ENCODE results near the gene NRXN3. TPM values are rescaled to one million over a fixed set of nuclear protein-coding genes. Genes with fewer than 3 reads are reported as not detected.
A peak's percentile ranks its signal among the peaks of the same experiment; 100 is the strongest.

The NRXN3 gene
- total RNA-seq, 1 experiment from 2014 or later: 0.02 TPM

- Histone ChIP-seq H3K36me3 (no peaks in the 10 kb centered on the region), H3K4me1 (no peaks in the 10 kb centered on the region), H3K9me3 (replicated peaks) (no peaks in the 10 kb centered on the region), H3K4me3 (no peak overlapping the region), H3K27ac (no peak overlapping the region), H3K27me3 (no peaks in the 10 kb centered on the region)
- no peak for DNase-seq
Observed at GRCh38 chr14:79837699-79838098, 1667.5 kb downstream of the NRXN3 start.

- Histone ChIP-seq H3K27me3 (no peaks in the 10 kb centered on the region), H3K4me1 (no peaks in the 10 kb centered on the region), H3K4me3 (no peak overlapping the region), H3K36me3 (no peaks in the 10 kb centered on the region), H3K27ac (no peak overlapping the region), H3K9me3 (replicated peaks) (no peaks in the 10 kb centered on the region)
- DNase-seq: no peak
Observed at GRCh38 chr14:79840103-79840502, 1669.9 kb downstream of the NRXN3 start.

GRCh38 chr14:79840831-79841230 is 1670.7 kb downstream of the NRXN3 start:
- Histone ChIP-seq H3K9me3 (replicated peaks) (no peaks in the 10 kb centered on the region), H3K27me3 (no peaks in the 10 kb centered on the region), H3K4me3 (no peak overlapping the region), H3K4me1 (no peaks in the 10 kb centered on the region), H3K27ac (no peak overlapping the region), H3K36me3 (no peaks in the 10 kb centered on the region)
- no peak for DNase-seq

- Histone ChIP-seq H3K36me3 (no peaks in the 10 kb centered on the region), H3K4me3 (no peak overlapping the region), H3K27me3 (no peaks in the 10 kb centered on the region), H3K4me1 (no peaks in the 10 kb centered on the region), H3K9me3 (replicated peaks) (no peaks in the 10 kb centered on the region), H3K27ac (no peak overlapping the region)
- DNase-seq: no peak
Observed at GRCh38 chr14:79841433-79841832, 1671.3 kb downstream of the NRXN3 start.

- H3K27me3 ChIP-seq: no peaks in the 10 kb centered on the region
- H3K9me3 ChIP-seq (replicated peaks): no peaks in the 10 kb centered on the region
- H3K4me1 ChIP-seq: no peaks in the 10 kb centered on the region
- DNase-seq: peak in 1 of 2 experiments; percentile 1
- no peak overlapping the region for H3K27ac ChIP-seq
- no peak overlapping the region for H3K4me3 ChIP-seq
- no peaks in the 10 kb centered on the region for H3K36me3 ChIP-seq
Observed at GRCh38 chr14:79842270-79842669, 1672.1 kb downstream of the NRXN3 start.

GRCh38 chr14:79852950-79853744 is 1683.0 kb downstream of the NRXN3 start:
- Histone ChIP-seq H3K4me3 (no peak overlapping the region), H3K9me3 (replicated peaks) (no peaks in the 10 kb centered on the region), H3K27ac (no peak overlapping the region), H3K27me3 (no peaks in the 10 kb centered on the region; the same call in 1 of the 2 replicates), H3K36me3 (no peaks in the 10 kb centered on the region), H3K4me1 (no peaks in the 10 kb centered on the region)
- DNase-seq: no peak

GRCh38 chr14:79855789-79856188 is 1685.6 kb downstream of the NRXN3 start:
- no peak overlapping the region for H3K27ac ChIP-seq
- H3K27me3 ChIP-seq: no peaks in the 10 kb centered on the region
- no peaks in the 10 kb centered on the region for H3K36me3 ChIP-seq
- no peaks in the 10 kb centered on the region for H3K9me3 ChIP-seq (replicated peaks)
- no peak overlapping the region for H3K4me3 ChIP-seq
- H3K4me1 ChIP-seq: no peaks in the 10 kb centered on the region
- no peak for DNase-seq

- H3K4me1 ChIP-seq: no peaks in the 10 kb centered on the region
- no peaks in the 10 kb centered on the region for H3K9me3 ChIP-seq (replicated peaks)
- H3K27me3 ChIP-seq: no peaks in the 10 kb centered on the region
- no peaks in the 10 kb centered on the region for H3K36me3 ChIP-seq
- no peak overlapping the region for H3K4me3 ChIP-seq
- no peak for DNase-seq
- no peak overlapping the region for H3K27ac ChIP-seq
Observed at GRCh38 chr14:79856381-79856780, 1686.2 kb downstream of the NRXN3 start.

- Histone ChIP-seq H3K4me3 (no peak overlapping the region), H3K4me1 (no peaks in the 10 kb centered on the region), H3K36me3 (no peaks in the 10 kb centered on the region), H3K9me3 (replicated peaks) (no peaks in the 10 kb centered on the region), H3K27me3 (no peaks in the 10 kb centered on the region), H3K27ac (no peak overlapping the region)
- peak in 1 of 2 experiments; percentile 11 for DNase-seq
Observed at GRCh38 chr14:79861111-79861510, 1690.9 kb downstream of the NRXN3 start.

- Histone ChIP-seq H3K27ac (no peak overlapping the region), H3K9me3 (replicated peaks) (no peaks in the 10 kb centered on the region), H3K4me1 (no peaks in the 10 kb centered on the region), H3K36me3 (no peaks in the 10 kb centered on the region), H3K27me3 (no peaks in the 10 kb centered on the region), H3K4me3 (no peak overlapping the region)
- no peak for DNase-seq
Observed at GRCh38 chr14:79862045-79862444, 1691.9 kb downstream of the NRXN3 start.

GRCh38 chr14:79871136-79871535 is 1701.0 kb downstream of the NRXN3 start:
- Histone ChIP-seq H3K27me3 (no peaks in the 10 kb centered on the region), H3K9me3 (replicated peaks) (no peaks in the 10 kb centered on the region), H3K4me3 (no peak overlapping the region), H3K27ac (no peak overlapping the region), H3K4me1 (no peaks in the 10 kb centered on the region), H3K36me3 (no peaks in the 10 kb centered on the region)
- DNase-seq: no peak

- DNase-seq: no peak
- no peaks in the 10 kb centered on the region for H3K9me3 ChIP-seq (replicated peaks)
- H3K27ac ChIP-seq: no peak overlapping the region
- no peaks in the 10 kb centered on the region for H3K4me1 ChIP-seq
- no peaks in the 10 kb centered on the region for H3K36me3 ChIP-seq
- H3K27me3 ChIP-seq: no peaks in the 10 kb centered on the region
- H3K4me3 ChIP-seq: no peak overlapping the region
Observed at GRCh38 chr14:79878229-79878628, 1708.1 kb downstream of the NRXN3 start.

- Histone ChIP-seq H3K36me3 (no peaks in the 10 kb centered on the region), H3K27me3 (no peaks in the 10 kb centered on the region), H3K4me1 (no peaks in the 10 kb centered on the region), H3K9me3 (replicated peaks) (no peaks in the 10 kb centered on the region), H3K27ac (no peak overlapping the region), H3K4me3 (no peak overlapping the region)
- DNase-seq: no peak
Observed at GRCh38 chr14:79878785-79879184, 1708.6 kb downstream of the NRXN3 start.

- no peaks in the 10 kb centered on the region for H3K9me3 ChIP-seq (replicated peaks)
- H3K27me3 ChIP-seq: no peaks in the 10 kb centered on the region
- H3K4me1 ChIP-seq: no peaks in the 10 kb centered on the region
- no peak for DNase-seq
- no peak overlapping the region for H3K27ac ChIP-seq
- no peaks in the 10 kb centered on the region for H3K36me3 ChIP-seq
- no peak overlapping the region for H3K4me3 ChIP-seq
Observed at GRCh38 chr14:79881299-79881698, 1711.1 kb downstream of the NRXN3 start.

- no peaks in the 10 kb centered on the region for H3K9me3 ChIP-seq (replicated peaks)
- H3K27me3 ChIP-seq: no peaks in the 10 kb centered on the region
- DNase-seq: no peak
- H3K4me3 ChIP-seq: no peak overlapping the region
- no peaks in the 10 kb centered on the region for H3K36me3 ChIP-seq
- no peaks in the 10 kb centered on the region for H3K4me1 ChIP-seq
- no peak overlapping the region for H3K27ac ChIP-seq
Observed at GRCh38 chr14:79890527-79890926, 1720.4 kb downstream of the NRXN3 start.

- Histone ChIP-seq H3K27me3 (no peaks in the 10 kb centered on the region), H3K36me3 (no peaks in the 10 kb centered on the region), H3K9me3 (replicated peaks) (no peaks in the 10 kb centered on the region), H3K4me1 (no peaks in the 10 kb centered on the region), H3K4me3 (no peak overlapping the region), H3K27ac (no peak overlapping the region)
- no peak for DNase-seq
Observed at GRCh38 chr14:79896009-79896408, 1725.8 kb downstream of the NRXN3 start.

Data from SJCRH30 (cell line).